IMR-90 (cell line): ENCODE data around the gene UBASH3B. TPM values are rescaled to one million over a fixed set of nuclear protein-coding genes. Genes with fewer than 3 reads are reported as not detected.

Experiments
- ATAC-seq: fragments of 200-7000 bp; cut with Tn5 transposase; 2 replicates; pipeline ENCODE4 v1.9.1; 2020; ENCODE audit warnings: low read depth, mild to moderate bottlenecking, moderate library complexity
- BruUV-seq: library from RNA; stranded (reverse); fragments of 400-500 nt; replicated peaks from 2 replicates; lab custom pipeline; 2021; lab: Mats Ljungman, UMichigan
- CTCF ChIA-PET: fragments of 300-600 bp; formaldehyde crosslinking; extraction: SDS; loops from one replicate; lab custom pipeline; 2021; ENCODE audit warnings: antibody characterized with exemption; lab: Yijun Ruan, JAX
- POLR2A ChIA-PET: fragments of 300-600 bp; sonication (Branson Sonifier 250); formaldehyde crosslinking; loops from one replicate; lab custom pipeline; 2022; ENCODE audit warnings: antibody characterized with exemption; ENCODE audit not compliant: unreplicated experiment; lab: Charles Lee
- DNase-seq: peaks from one replicate; pipeline ENCODE4 v3.0.0; 2013
- H2AFZ ChIP-seq: replicated peaks from 2 replicates; pipeline ENCODE3; 2013; ENCODE audit warnings: low read length, mild to moderate bottlenecking; ENCODE audit not compliant: poor library complexity
- H2AK5ac ChIP-seq: 2 replicates; pipeline ENCODE4 v1.6.1; 2013; ENCODE audit warnings: low read depth, low read length, inconsistent platforms
- H2AK9ac ChIP-seq: replicated peaks from 2 replicates; pipeline ENCODE3; 2013; ENCODE audit warnings: mild to moderate bottlenecking, low read depth, low read length, moderate library complexity; ENCODE audit not compliant: poor library complexity
- H2BK120ac ChIP-seq: 2 replicates; pipeline ENCODE4 v1.6.1; 2013; ENCODE audit warnings: low read depth, low read length, inconsistent platforms
- H2BK15ac ChIP-seq: 3 replicates; pipeline ENCODE4 v1.6.1; 2013; ENCODE audit warnings: low read depth, low read length, inconsistent platforms
- H2BK20ac ChIP-seq: 2 replicates; pipeline ENCODE4 v1.6.1; 2013; ENCODE audit warnings: low read depth, mild to moderate bottlenecking, inconsistent platforms, low read length, moderate library complexity
- H2BK5ac ChIP-seq: 2 replicates; pipeline ENCODE4 v1.6.1; 2013; ENCODE audit warnings: mild to moderate bottlenecking, low read depth, low read length, inconsistent platforms; ENCODE audit not compliant: poor library complexity, severe bottlenecking
- H3K14ac ChIP-seq: replicated peaks from 2 replicates; pipeline ENCODE4 v1.6.1; 2013; ENCODE audit warnings: low read depth, low read length, inconsistent platforms
- H3K18ac ChIP-seq: 2 replicates; pipeline ENCODE4 v1.6.1; 2013; ENCODE audit warnings: low read depth, low read length, control low read depth
- H3K23ac ChIP-seq: 2 replicates; pipeline ENCODE4 v1.6.1; 2013; ENCODE audit warnings: low read depth, low read length, inconsistent platforms
- H3K27ac ChIP-seq: 2 replicates; pipeline ENCODE4 v1.5.1; 2013; ENCODE audit warnings: mild to moderate bottlenecking, control low read depth, low read length; ENCODE audit not compliant: insufficient read depth
- H3K27me3 ChIP-seq: 2 replicates; pipeline ENCODE4 v1.6.1; 2013; ENCODE audit warnings: low read length; ENCODE audit not compliant: control insufficient read depth, insufficient read depth
- H3K36me3 ChIP-seq: 2 replicates; pipeline ENCODE4 v1.6.1; 2013; ENCODE audit warnings: low read length, mixed read lengths; ENCODE audit not compliant: control insufficient read depth, insufficient read depth
- H3K4ac ChIP-seq: 2 replicates; pipeline ENCODE4 v1.6.1; 2013; ENCODE audit warnings: low read depth, low read length, inconsistent platforms
- H3K4me1 ChIP-seq: 2 replicates; pipeline ENCODE4 v1.6.1; 2013; ENCODE audit warnings: low read length, mixed read lengths; ENCODE audit not compliant: control insufficient read depth, insufficient read depth
- H3K4me2 ChIP-seq: 2 replicates; pipeline ENCODE4 v1.6.1; 2013; ENCODE audit warnings: low read depth, mild to moderate bottlenecking, control low read depth, low read length, moderate library complexity
- H3K4me3 ChIP-seq: 2 replicates; pipeline ENCODE4 v1.5.1; 2013; ENCODE audit warnings: low read depth, mild to moderate bottlenecking, control low read depth, low read length, moderate library complexity; ENCODE audit not compliant: insufficient read depth
- H3K56ac ChIP-seq: 2 replicates; pipeline ENCODE4 v1.6.1; 2013; ENCODE audit warnings: low read length, inconsistent platforms; ENCODE audit not compliant: insufficient read depth; ENCODE audit errors: extremely low read depth
- H3K79me1 ChIP-seq, 2 experiments: 2 replicates each; pipeline ENCODE4 v1.6.1; 2013; ENCODE audit warnings: low read length in 2 of 2, inconsistent platforms in 1 of 2, low read depth in 1 of 2
- H3K9ac ChIP-seq: 2 replicates; pipeline ENCODE4 v1.6.1; 2013; ENCODE audit warnings: low read depth, low read length, control low read depth
- H3K9me1 ChIP-seq: 2 replicates; pipeline ENCODE4 v1.6.1; 2013; ENCODE audit warnings: low read length, inconsistent platforms; ENCODE audit not compliant: insufficient read depth
- H3K9me3 ChIP-seq: 2 replicates; pipeline ENCODE4 v1.6.1; 2013; ENCODE audit warnings: low read length; ENCODE audit not compliant: control insufficient read depth, insufficient read depth
- H4K20me1 ChIP-seq: 2 replicates; pipeline ENCODE4 v1.6.1; 2013; ENCODE audit warnings: low read length, inconsistent platforms; ENCODE audit not compliant: insufficient read depth
- H4K5ac ChIP-seq: 2 replicates; pipeline ENCODE4 v1.6.1; 2013; ENCODE audit warnings: mild to moderate bottlenecking, low read depth, low read length, control low read depth
- H4K8ac ChIP-seq, 2 experiments: 2 replicates each; pipeline ENCODE4 v1.6.1; 2013; ENCODE audit warnings: low read depth in 2 of 2, low read length in 2 of 2, control low read depth in 1 of 2, inconsistent platforms in 1 of 2
- H4K91ac ChIP-seq: 2 replicates; pipeline ENCODE4 v1.6.1; 2013; ENCODE audit warnings: low read depth, low read length, inconsistent platforms; ENCODE audit not compliant: insufficient read depth
- BHLHE40 ChIP-seq: fragments of 150-350 bp; IDR thresholded peaks from 2 replicates; pipeline ENCODE4 v1.6.1; 2016; ENCODE audit warnings: mild to moderate bottlenecking, low read depth, low read length
- CEBPB ChIP-seq: IDR thresholded peaks from 2 replicates; pipeline ENCODE4 v1.6.1; 2012; ENCODE audit warnings: low read depth, low read length, improper control_type of control experiment
- CHD1 ChIP-seq: IDR thresholded peaks from 2 replicates; pipeline ENCODE4 v1.6.1; 2012; ENCODE audit warnings: low read depth, low read length, improper control_type of control experiment
- FOS ChIP-seq: fragments of 150-350 bp; IDR thresholded peaks from 2 replicates; pipeline ENCODE4 v1.6.1; 2016; ENCODE audit warnings: low read depth, low read length
- MAFK ChIP-seq: IDR thresholded peaks from 2 replicates; pipeline ENCODE4 v1.6.1; 2012; ENCODE audit warnings: low read depth, low read length, improper control_type of control experiment
- MAZ ChIP-seq: IDR thresholded peaks from 2 replicates; pipeline ENCODE4 v1.6.1; 2012; ENCODE audit warnings: low read depth, mild to moderate bottlenecking, low read length, improper control_type of control experiment, moderate library complexity, borderline replicate concordance
- MXI1 ChIP-seq: IDR thresholded peaks from 2 replicates; pipeline ENCODE4 v1.6.1; 2012; ENCODE audit warnings: low read depth, mild to moderate bottlenecking, low read length, moderate library complexity, borderline replicate concordance
- NFE2L2 ChIP-seq: fragments of 150-350 bp; IDR thresholded peaks from 2 replicates; pipeline ENCODE4 v1.6.1; 2016; ENCODE audit warnings: low read depth, mild to moderate bottlenecking, low read length
- POLR2A ChIP-seq: IDR thresholded peaks from 2 replicates; pipeline ENCODE4 v1.6.1; 2012; ENCODE audit warnings: mild to moderate bottlenecking, low read depth, low read length
- RAD21 ChIP-seq: IDR thresholded peaks from 2 replicates; pipeline ENCODE4 v1.6.1; 2012; ENCODE audit warnings: low read length, improper control_type of control experiment
- RCOR1 ChIP-seq: IDR thresholded peaks from 2 replicates; pipeline ENCODE4 v1.6.1; 2012; ENCODE audit warnings: mild to moderate bottlenecking, low read length, improper control_type of control experiment; ENCODE audit not compliant: insufficient replicate concordance
- RFX5 ChIP-seq: IDR thresholded peaks from 2 replicates; pipeline ENCODE4 v1.8.0; 2012; ENCODE audit warnings: low read depth, mild to moderate bottlenecking, low read length, moderate library complexity
- SMC3 ChIP-seq: fragments of 150-350 bp; IDR thresholded peaks from 2 replicates; pipeline ENCODE4 v1.6.1; 2016; ENCODE audit warnings: low read depth, mild to moderate bottlenecking, antibody characterized with exemption, low read length, moderate library complexity
- WGBS, 2 experiments: methylation state at CpG; one replicate each; pipeline versions ENCODE4 v1.1.5 to v1.1.7; 2013; ENCODE audit warnings: missing lambda C conversion rate in 2 of 2; ENCODE audit not compliant: insufficient read length in 1 of 2; ENCODE audit errors: extremely low coverage in 2 of 2; 5-methylcytosine and 5-hydroxymethylcytosine counted together
- dilution Hi-C: fragments of 300-500 bp; cut with HindIII; formaldehyde crosslinking; loops from one replicate; pipeline ENCODE4 v1.14.3; 2018; ENCODE audit warnings: low sequenced_read_pairs; ENCODE audit not compliant: unreplicated experiment
- in situ Hi-C: fragments of 300-500 bp; cut with MboI; formaldehyde crosslinking; loops from 3 replicates; pipeline ENCODE4 v1.14.3; 2019; ENCODE audit warnings: low sequenced_read_pairs, inconsistent platforms, mixed read lengths
- intact Hi-C: fragments of 100-400 bp; cut with micrococcal nuclease; formaldehyde crosslinking; loops from 2 replicates; pipeline ENCODE4 v1.10.0; 2022
- polyA plus RNA-seq, 3 experiments: library from polyadenylated mRNA; depleted of rRNA; stranded (reverse); fragments of >200 nt; gene quantifications; 2 replicates each; pipeline ENCODE4 v1.2.3, GENCODE V29; 2012; ENCODE audit warnings: low replicate concordance in 1 of 3
- total RNA-seq: library from RNA; depleted of rRNA; stranded (reverse); fragments of >200 nt; gene quantifications from 2 replicates; pipeline ENCODE4 v1.2.3, GENCODE V29; 2012
- TF ChIP-seq, protein P1 (sequence below): fragments of 150-350 bp; IDR thresholded peaks from 2 replicates; pipeline ENCODE4 v1.6.1; 2016; ENCODE audit warnings: low read depth, mild to moderate bottlenecking, low read length, moderate library complexity, borderline replicate concordance
- TF ChIP-seq, protein P2 (sequence below): conservative IDR thresholded peaks from 2 replicates; pipeline ENCODE4 v1.5.1; 2012; ENCODE audit warnings: mild to moderate bottlenecking, low read depth, low read length, improper control_type of control experiment
- TF ChIP-seq, protein P3 (sequence below): fragments of 150-350 bp; IDR thresholded peaks from 2 replicates; pipeline ENCODE4 v1.6.1; 2017; ENCODE audit warnings: mild to moderate bottlenecking, antibody characterized with exemption, low read length, low read depth

The UBASH3B gene
- total and polyA plus RNA-seq, 2 of the 4 experiments (the other 2 are of a cell fraction), result 27.2 to 48.0 TPM

DNA sequence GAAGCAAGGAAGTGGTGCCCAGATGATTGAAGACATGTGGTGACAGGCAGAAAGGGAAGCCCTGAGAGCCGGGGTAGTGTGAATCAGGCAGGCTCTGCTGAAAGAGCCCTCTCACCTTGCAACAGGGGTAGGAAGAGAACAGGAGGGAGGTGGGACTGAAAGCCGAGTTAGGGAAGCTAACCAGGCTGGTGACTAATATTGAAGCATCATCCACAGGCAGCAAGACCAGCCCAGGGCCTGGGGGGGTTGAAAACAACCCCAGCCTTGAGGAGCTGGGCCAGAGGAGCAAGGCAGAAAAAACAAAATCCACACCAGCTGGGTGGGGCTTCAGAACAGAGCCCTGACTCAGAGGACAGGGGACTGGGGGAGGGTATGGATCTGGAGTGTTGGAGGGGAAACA lies 147.8 kb downstream of the UBASH3B start:
- TF ChIP-seq MAZ (no peak), MXI1 (no peak), NFE2L2 (no peak), FOS (no peak), RCOR1 (no peak), CEBPB (no peak), BHLHE40 (no peak), CHD1 (no peak), RAD21 (no peak), RFX5 (no peak), SMC3 (no peak), POLR2A (no peak), MAFK (no peak)
- TF ChIP-seq, protein P1, sequence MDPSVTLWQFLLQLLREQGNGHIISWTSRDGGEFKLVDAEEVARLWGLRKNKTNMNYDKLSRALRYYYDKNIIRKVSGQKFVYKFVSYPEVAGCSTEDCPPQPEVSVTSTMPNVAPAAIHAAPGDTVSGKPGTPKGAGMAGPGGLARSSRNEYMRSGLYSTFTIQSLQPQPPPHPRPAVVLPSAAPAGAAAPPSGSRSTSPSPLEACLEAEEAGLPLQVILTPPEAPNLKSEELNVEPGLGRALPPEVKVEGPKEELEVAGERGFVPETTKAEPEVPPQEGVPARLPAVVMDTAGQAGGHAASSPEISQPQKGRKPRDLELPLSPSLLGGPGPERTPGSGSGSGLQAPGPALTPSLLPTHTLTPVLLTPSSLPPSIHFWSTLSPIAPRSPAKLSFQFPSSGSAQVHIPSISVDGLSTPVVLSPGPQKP, result no peak
- TF ChIP-seq, protein P2, sequence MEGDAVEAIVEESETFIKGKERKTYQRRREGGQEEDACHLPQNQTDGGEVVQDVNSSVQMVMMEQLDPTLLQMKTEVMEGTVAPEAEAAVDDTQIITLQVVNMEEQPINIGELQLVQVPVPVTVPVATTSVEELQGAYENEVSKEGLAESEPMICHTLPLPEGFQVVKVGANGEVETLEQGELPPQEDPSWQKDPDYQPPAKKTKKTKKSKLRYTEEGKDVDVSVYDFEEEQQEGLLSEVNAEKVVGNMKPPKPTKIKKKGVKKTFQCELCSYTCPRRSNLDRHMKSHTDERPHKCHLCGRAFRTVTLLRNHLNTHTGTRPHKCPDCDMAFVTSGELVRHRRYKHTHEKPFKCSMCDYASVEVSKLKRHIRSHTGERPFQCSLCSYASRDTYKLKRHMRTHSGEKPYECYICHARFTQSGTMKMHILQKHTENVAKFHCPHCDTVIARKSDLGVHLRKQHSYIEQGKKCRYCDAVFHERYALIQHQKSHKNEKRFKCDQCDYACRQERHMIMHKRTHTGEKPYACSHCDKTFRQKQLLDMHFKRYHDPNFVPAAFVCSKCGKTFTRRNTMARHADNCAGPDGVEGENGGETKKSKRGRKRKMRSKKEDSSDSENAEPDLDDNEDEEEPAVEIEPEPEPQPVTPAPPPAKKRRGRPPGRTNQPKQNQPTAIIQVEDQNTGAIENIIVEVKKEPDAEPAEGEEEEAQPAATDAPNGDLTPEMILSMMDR, result no peak
- TF ChIP-seq, protein P3, sequence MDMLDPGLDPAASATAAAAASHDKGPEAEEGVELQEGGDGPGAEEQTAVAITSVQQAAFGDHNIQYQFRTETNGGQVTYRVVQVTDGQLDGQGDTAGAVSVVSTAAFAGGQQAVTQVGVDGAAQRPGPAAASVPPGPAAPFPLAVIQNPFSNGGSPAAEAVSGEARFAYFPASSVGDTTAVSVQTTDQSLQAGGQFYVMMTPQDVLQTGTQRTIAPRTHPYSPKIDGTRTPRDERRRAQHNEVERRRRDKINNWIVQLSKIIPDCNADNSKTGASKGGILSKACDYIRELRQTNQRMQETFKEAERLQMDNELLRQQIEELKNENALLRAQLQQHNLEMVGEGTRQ, result no peak
- in situ Hi-C loops, result no loop called here
- DNase-seq (peak; percentile 79), ATAC-seq (peak; percentile 82)
- no peak overlapping the region for H3K23ac ChIP-seq
- peaks cover 11% of the 10 kb centered on the region for H3K36me3 ChIP-seq
- H2BK5ac ChIP-seq, result no peak overlapping the region
- H2AFZ ChIP-seq, result peak overlapping the region; percentile 68
- dilution Hi-C loops, result no loop called here
- H4K20me1 ChIP-seq, result no peaks in the 10 kb centered on the region
- H3K56ac ChIP-seq, result no peak overlapping the region
- CTCF ChIA-PET, result no interaction called here
- no CpG with 5 or more reads among the region's 2 CpGs for WGBS, 2 experiments
- peaks cover 14% of the 10 kb centered on the region for H3K9me1 ChIP-seq
- peak overlapping the region; percentile 68 for H2AK9ac ChIP-seq
- no peak overlapping the region for H2BK20ac ChIP-seq
- no peaks in the 10 kb centered on the region for H3K27me3 ChIP-seq
- BruUV-seq, result no TSS peak
- no peak overlapping the region for H3K4me2 ChIP-seq
- peaks cover 4 to 8% of the 10 kb centered on the region in 2 experiments; a peak in 2 of 4 replicates for H3K79me1 ChIP-seq
- H3K4me1 ChIP-seq, result peaks cover 13% of the 10 kb centered on the region
- no peaks in the 10 kb centered on the region for H3K9me3 ChIP-seq
- intact Hi-C loops, result no loop called here
- 0 out of 4 replicates have a peak overlapping the region, but pooled peaks of 1 of the 2 experiments have one; percentile 9 for H4K8ac ChIP-seq
- H3K27ac ChIP-seq, result no peak overlapping the region
- H3K4me3 ChIP-seq, result no peak overlapping the region
- H3K14ac ChIP-seq, result no peak overlapping the region
- no peak overlapping the region for H2AK5ac ChIP-seq
- POLR2A ChIA-PET, result no interaction called here
- no peak overlapping the region for H4K5ac ChIP-seq
- H2BK120ac ChIP-seq, result no peak overlapping the region
- H3K18ac ChIP-seq, result no peak overlapping the region
- H4K91ac ChIP-seq, result no peak overlapping the region
- no peak overlapping the region for H3K4ac ChIP-seq
- no peak overlapping the region for H3K9ac ChIP-seq
- H2BK15ac ChIP-seq, result no peak overlapping the region
